H9 (cell line): Measurements from ENCODE around the gene ERN1. TPM values are rescaled to one million over a fixed set of nuclear protein-coding genes. Genes with fewer than 3 reads are reported as not detected.

Experiments
- DNase-seq: peaks from one replicate; pipeline ENCODE4 v3.0.0-alpha.2; 2017
- H2AFZ ChIP-seq: one replicate; pipeline ENCODE4 v1.6.1; 2013; ENCODE audit warnings: mild to moderate bottlenecking, low read length, control low read depth, moderate library complexity
- H2AK5ac ChIP-seq: 2 replicates; pipeline ENCODE4 v1.6.1; 2013; ENCODE audit warnings: low read length, control low read depth, mixed read lengths; ENCODE audit not compliant: insufficient read length
- H2BK120ac ChIP-seq: one replicate; pipeline ENCODE4 v1.6.1; 2013; ENCODE audit warnings: low read depth, mild to moderate bottlenecking, low read length, control low read depth, inconsistent platforms; ENCODE audit not compliant: poor library complexity, severe bottlenecking
- H2BK12ac ChIP-seq: 2 replicates; pipeline ENCODE4 v1.6.1; 2013; ENCODE audit warnings: low read length, control low read depth, mixed read lengths, low read depth; ENCODE audit not compliant: insufficient read length
- H2BK15ac ChIP-seq: 2 replicates; pipeline ENCODE4 v1.6.1; 2013; ENCODE audit warnings: low read depth, low read length, control low read depth
- H2BK20ac ChIP-seq: one replicate; pipeline ENCODE4 v1.6.1; 2013; ENCODE audit warnings: low read depth, mild to moderate bottlenecking, low read length, control low read depth, inconsistent platforms; ENCODE audit not compliant: poor library complexity, severe bottlenecking
- H2BK5ac ChIP-seq: 2 replicates; pipeline ENCODE4 v1.6.1; 2013; ENCODE audit warnings: low read length, control low read depth, mixed read lengths; ENCODE audit not compliant: insufficient read length
- H3K14ac ChIP-seq: 2 replicates; pipeline ENCODE4 v1.6.1; 2013; ENCODE audit warnings: low read length, control low read depth; ENCODE audit not compliant: insufficient read depth
- H3K18ac ChIP-seq: 2 replicates; pipeline ENCODE4 v1.6.1; 2013; ENCODE audit warnings: low read depth, mild to moderate bottlenecking, mixed read lengths, low read length, control low read depth; ENCODE audit not compliant: insufficient read length
- H3K23ac ChIP-seq: 2 replicates; pipeline ENCODE4 v1.6.1; 2013; ENCODE audit warnings: low read length, control low read depth, mixed read lengths, low read depth; ENCODE audit not compliant: insufficient read length
- H3K23me2 ChIP-seq: 2 replicates; pipeline ENCODE4 v1.6.1; 2013; ENCODE audit warnings: low read depth, mild to moderate bottlenecking, mixed read lengths, low read length, control low read depth; ENCODE audit not compliant: insufficient read length, poor library complexity, severe bottlenecking
- H3K27ac ChIP-seq: 2 replicates; pipeline ENCODE4 v1.5.1; 2013; ENCODE audit warnings: low read length, control low read depth, mixed read lengths, low read depth; ENCODE audit not compliant: insufficient read length
- H3K27me3 ChIP-seq: 2 replicates; pipeline ENCODE4 v1.6.1; 2013; ENCODE audit warnings: low read length, control low read depth, inconsistent platforms; ENCODE audit not compliant: insufficient read depth
- H3K4ac ChIP-seq: 2 replicates; pipeline ENCODE4 v1.6.1; 2013; ENCODE audit warnings: low read depth, mild to moderate bottlenecking, control low read depth, inconsistent platforms, low read length, moderate library complexity
- H3K4me1 ChIP-seq: 2 replicates; pipeline ENCODE4 v1.6.1; 2013; ENCODE audit warnings: low read length, control low read depth, inconsistent platforms; ENCODE audit not compliant: insufficient read depth
- H3K4me2 ChIP-seq: 2 replicates; pipeline ENCODE4 v1.6.1; 2013; ENCODE audit warnings: low read length, control low read depth, mixed read lengths; ENCODE audit not compliant: insufficient read length, insufficient read depth
- H3K56ac ChIP-seq: 2 replicates; pipeline ENCODE4 v1.6.1; 2013; ENCODE audit warnings: low read depth, mild to moderate bottlenecking, mixed read lengths, low read length, control low read depth; ENCODE audit not compliant: insufficient read length
- H3K79me1 ChIP-seq: 2 replicates; pipeline ENCODE4 v1.6.1; 2013; ENCODE audit warnings: low read depth, mild to moderate bottlenecking, moderate library complexity, low read length, control low read depth, inconsistent platforms; ENCODE audit not compliant: insufficient read depth, poor library complexity, severe bottlenecking
- H3K79me2 ChIP-seq: 2 replicates; pipeline ENCODE4 v1.6.1; 2013; ENCODE audit warnings: low read length, control low read depth, inconsistent platforms; ENCODE audit not compliant: insufficient read depth
- H3K9ac ChIP-seq: 2 replicates; pipeline ENCODE4 v1.6.1; 2013; ENCODE audit warnings: low read length, control low read depth, mixed read lengths; ENCODE audit not compliant: insufficient read length; ENCODE audit errors: extremely low read depth
- H3K9me3 ChIP-seq: one replicate; pipeline ENCODE4 v1.6.1; 2013; ENCODE audit warnings: low read depth, low read length, inconsistent platforms; ENCODE audit not compliant: control insufficient read depth
- H3T11ph ChIP-seq: one replicate; pipeline ENCODE4 v1.6.1; 2013; ENCODE audit warnings: mild to moderate bottlenecking, low read length, control low read depth, inconsistent platforms
- H4K20me1 ChIP-seq: one replicate; pipeline ENCODE4 v1.6.1; 2013; ENCODE audit not compliant: control insufficient read depth, insufficient read length, insufficient read depth
- H4K5ac ChIP-seq: 2 replicates; pipeline ENCODE4 v1.6.1; 2013; ENCODE audit warnings: low read depth, mild to moderate bottlenecking, mixed read lengths, low read length, control low read depth; ENCODE audit not compliant: insufficient read length
- H4K8ac ChIP-seq: replicated peaks from 2 replicates; pipeline ENCODE4 v1.6.1; 2013; ENCODE audit warnings: low read length, control low read depth, mixed read lengths, low read depth; ENCODE audit not compliant: insufficient read length
- H4K91ac ChIP-seq: 2 replicates; pipeline ENCODE4 v1.6.1; 2013; ENCODE audit warnings: low read depth, mild to moderate bottlenecking, moderate library complexity, mixed read lengths, low read length, control low read depth; ENCODE audit not compliant: insufficient read length
- H3K27ac Mint-ChIP-seq, 3 experiments: 2 replicates in 2 of 3; 3 replicates in 1 of 3; pipeline ENCODE4 v1.8.0; 2020 to 2021; ENCODE audit warnings: mixed read lengths in 3 of 3, mild to moderate bottlenecking in 1 of 3, moderate library complexity in 1 of 3
- H3K27me3 Mint-ChIP-seq: 2 replicates; pipeline ENCODE4 v1.8.0; 2021; ENCODE audit warnings: low read depth, mild to moderate bottlenecking, moderate library complexity, mixed read lengths
- H3K36me3 Mint-ChIP-seq, 3 experiments: 2 replicates in 2 of 3; 3 replicates in 1 of 3; pipeline ENCODE4 v1.8.0; 2020 to 2021; ENCODE audit warnings: low read depth in 3 of 3, mixed read lengths in 3 of 3; ENCODE audit not compliant: insufficient read depth in 1 of 3
- H3K4me1 Mint-ChIP-seq, 2 experiments: 2 replicates each; pipeline ENCODE4 v1.8.0; 2020; ENCODE audit warnings: mixed read lengths in 2 of 2
- H3K4me3 Mint-ChIP-seq, 2 experiments: 2 replicates in 1 of 2; 3 replicates in 1 of 2; pipeline ENCODE4 v1.8.0; 2020 to 2021; ENCODE audit warnings: mild to moderate bottlenecking in 2 of 2, mixed read lengths in 2 of 2, moderate library complexity in 1 of 2
- H3K9me3 Mint-ChIP-seq, 2 experiments: 2 replicates in 1 of 2; 3 replicates in 1 of 2; pipeline ENCODE4 v1.8.0; 2020; ENCODE audit warnings: mild to moderate bottlenecking in 2 of 2, mixed read lengths in 2 of 2, moderate library complexity in 1 of 2
- CTCF ChIP-seq: fragments of 200-600 bp; sonication (generic); conservative IDR thresholded peaks from 3 replicates; pipeline ENCODE4 v1.8.0; 2021; ENCODE audit warnings: antibody characterized with exemption, mild to moderate bottlenecking
- WGBS: extraction: QIAGEN DNeasy Blood & Tissue Kit; methylation state at CpG from one replicate; pipeline ENCODE4 v1.1.7; 2013; ENCODE audit warnings: missing lambda C conversion rate, low lambda C conversion rate, mixed read lengths; ENCODE audit not compliant: insufficient read length; ENCODE audit errors: extremely low coverage; 5-methylcytosine and 5-hydroxymethylcytosine counted together
- total RNA-seq: library from RNA; stranded (reverse); gene quantifications from 2 replicates; pipeline ENCODE4 v1.2.1, GENCODE V29; 2021

The ERN1 gene
- total RNA-seq, 1 experiment from 2014 or later = 5.0 TPM

GRCh38 chr17:64064331-64064730, 65.6 kb downstream of the ERN1 start:
- Histone ChIP-seq H3K18ac (no peak overlapping the region), H4K5ac (no peak overlapping the region), H3T11ph (no peak overlapping the region), H3K4ac (no peak overlapping the region), H3K4me1 (no peaks in the 10 kb centered on the region), H3K14ac (no peak overlapping the region), H2BK20ac (no peak overlapping the region), H3K23me2 (no peaks in the 10 kb centered on the region), H3K56ac (no peak overlapping the region), H3K4me2 (no peak overlapping the region), H4K91ac (no peak overlapping the region), H3K27me3 (no peaks in the 10 kb centered on the region), H3K9ac (no peak overlapping the region), H2BK15ac (no peak overlapping the region; the same call in 1 of the 2 replicates), H3K79me2 (no peaks in the 10 kb centered on the region), H4K8ac (no peak overlapping the region), H3K23ac (no peak overlapping the region), H4K20me1 (no peaks in the 10 kb centered on the region), H2BK12ac (no peak overlapping the region), H2BK5ac (no peak overlapping the region), H3K79me1 (no peaks in the 10 kb centered on the region), H3K27ac (no peak overlapping the region), H3K9me3 (peaks cover 1% of the 10 kb centered on the region), H2BK120ac (no peak overlapping the region), H2AK5ac (no peak overlapping the region), H2AFZ (no peak overlapping the region)
- Mint-ChIP-seq H3K9me3 (peaks cover 9 to 10% of the 10 kb centered on the region in 2 experiments; a peak in 4 of 5 replicates), H3K36me3 (peaks cover 11 to 19% (median 12%) of the 10 kb centered on the region in 3 experiments), H3K27me3 (no peaks in the 10 kb centered on the region; the same call in 1 of the 2 replicates), H3K4me1 (peaks cover 14 to 17% of the 10 kb centered on the region in 2 experiments), H3K27ac (no peak overlapping the region; a peak in 2 of 7 replicates), H3K4me3 (peak overlapping the region in 1 of 2 experiments; percentile 46; a peak in 1 of 5 replicates)
- WGBS = no CpG with 5 or more reads among the region's 9 CpGs
- no peak for DNase-seq
- TF ChIP-seq CTCF = no peak
